Left lung (tissue), 10 donors: Measurements from ENCODE around the gene R3HDM4. TPM values are rescaled to one million over a fixed set of nuclear protein-coding genes. Genes with fewer than 3 reads are reported as not detected.

ENCODE experiments used
- ATAC-seq: fragments of 200-7000 bp; cut with Tn5 transposase; one replicate; pipeline ENCODE4 v1.9.1; 2020; ENCODE audit warnings: moderate library complexity
- DNase-seq, 4 donors: peaks; one replicate each; pipeline ENCODE4 v3.0.0-alpha.2; 2013 to 2020
- H3K27ac ChIP-seq, 2 donors: fragments of 200-600 bp; sonication (generic) in 1 of 2; one replicate each; pipeline versions ENCODE4 v1.5.0 to v1.8.0; 2020 to 2021
- H3K27me3 ChIP-seq, 2 donors: fragments of 200-600 bp; sonication (generic) in 1 of 2; one replicate each; pipeline versions ENCODE4 v1.5.0 to v1.8.0; 2020 to 2021
- H3K36me3 ChIP-seq, 2 donors: fragments of 200-600 bp; sonication (generic) in 1 of 2; one replicate each; pipeline versions ENCODE4 v1.5.0 to v1.8.0; 2020 to 2021
- H3K4me1 ChIP-seq, 2 donors: fragments of 200-600 bp; one replicate each; pipeline ENCODE4 v1.8.0; 2021
- H3K4me3 ChIP-seq, 2 donors: fragments of 200-600 bp; sonication (generic) in 1 of 2; one replicate each; pipeline versions ENCODE4 v1.5.0 to v1.8.0; 2020 to 2021; ENCODE audit warnings: mild to moderate bottlenecking in 1 of 2
- H3K9me3 ChIP-seq, 2 donors: fragments of 200-600 bp; sonication (generic) in 1 of 2; one replicate each; pipeline versions ENCODE4 v1.5.0 to v1.8.0; 2020 to 2021
- CTCF ChIP-seq, 2 donors: fragments of 200-600 bp; sonication (generic) in 1 of 2; IDR thresholded peaks; one replicate each; pipeline versions ENCODE4 v1.5.0 to v1.8.0; 2021; ENCODE audit warnings: antibody characterized with exemption in 2 of 2
- intact Hi-C, 2 donors: fragments of 100-400 bp; cut with DNase I; formaldehyde crosslinking; loops; one replicate each; pipeline versions ENCODE4 v1.11.2 to v1.14.2; 2022
- polyA plus RNA-seq, 6 donors: library from polyadenylated mRNA; unstranded; fragments of 120-200 nt; gene quantifications; one replicate each; pipeline ENCODE4 v1.2.1, GENCODE V29; 2013; ENCODE audit not compliant: insufficient read length in 6 of 6
- total RNA-seq, 2 donors: library from RNA; stranded (reverse); fragmentation: NEBNext Ultra II Directional; extraction: Animal tissue kit (Norgen Biotek cat#: 25700); gene quantifications; one replicate each; pipeline ENCODE4 v1.2.1, GENCODE V29; 2021
- donor health status: DM: no; HTN: yes; CAD: no.
- donor health status: DM: no; HTN: no; CAD: no.

Gene R3HDM4
- total and polyA plus RNA-seq, 8 donors = 28.8 to 66.3 (median 39.0) TPM

GRCh38 chr19:872266-872951 lies 40.6 kb downstream of the R3HDM4 start:
- peaks cover 0 to 25% of the 10 kb centered on the region in 2 donors for H3K4me1 ChIP-seq
- intact Hi-C loops = no loop called here
- DNase-seq = peak in 1 of 4 donors; percentile 90
- no peaks in the 10 kb centered on the region for H3K27me3 ChIP-seq
- TF ChIP-seq CTCF (IDR thresholded peaks at IDR 0.05) = no peak
- peak; percentile 51 for ATAC-seq
- peak overlapping the region in 1 of 2 donors; percentile 18 for H3K4me3 ChIP-seq
- H3K27ac ChIP-seq = peak overlapping the region in 1 of 2 donors; percentile 61
- peaks cover 0 to 81% of the 10 kb centered on the region in 2 donors for H3K36me3 ChIP-seq
- H3K9me3 ChIP-seq = no peaks in the 10 kb centered on the region

- TF ChIP-seq CTCF (IDR thresholded peaks at IDR 0.05) = no peak
- DNase-seq (no peak), ATAC-seq (no peak)
- Histone ChIP-seq H3K27ac (peak overlapping the region; percentile 3 to 61), H3K27me3 (no peaks in the 10 kb centered on the region), H3K36me3 (peaks cover 0 to 76% of the 10 kb centered on the region in 2 donors), H3K4me3 (no peak overlapping the region), H3K9me3 (no peaks in the 10 kb centered on the region), H3K4me1 (peaks cover 0 to 25% of the 10 kb centered on the region in 2 donors)
- intact Hi-C loops = no loop called here
These were observed 41.4 kb downstream of the R3HDM4 start for GRCh38 chr19:871446-872265.

- TF ChIP-seq CTCF (IDR thresholded peaks at IDR 0.05) = no peak
- peaks cover 0 to 69% of the 10 kb centered on the region in 2 donors for H3K36me3 ChIP-seq
- DNase-seq (peak in 2 of 4 donors; percentile 67 to 82), ATAC-seq (no peak)
- intact Hi-C loops = no loop called here
- peak overlapping the region in 1 of 2 donors; percentile 3 for H3K27ac ChIP-seq
- H3K9me3 ChIP-seq = no peaks in the 10 kb centered on the region
- no peaks in the 10 kb centered on the region for H3K27me3 ChIP-seq
- no peak overlapping the region for H3K4me3 ChIP-seq
- peaks cover 0 to 25% of the 10 kb centered on the region in 2 donors for H3K4me1 ChIP-seq
These were observed 42.0 kb downstream of the R3HDM4 start for GRCh38 chr19:870963-871401.

- ATAC-seq (no peak), DNase-seq (no peak)
- Histone ChIP-seq H3K4me1 (peaks cover 0 to 25% of the 10 kb centered on the region in 2 donors), H3K27ac (peak overlapping the region in 1 of 2 donors; percentile 78), H3K36me3 (peaks cover 0 to 63% of the 10 kb centered on the region in 2 donors), H3K27me3 (no peaks in the 10 kb centered on the region), H3K4me3 (no peak overlapping the region), H3K9me3 (no peaks in the 10 kb centered on the region)
- intact Hi-C loops = no loop called here
- TF ChIP-seq CTCF (IDR thresholded peaks at IDR 0.05) = no peak
These were observed 42.7 kb downstream of the R3HDM4 start for GRCh38 chr19:870314-870713.
